ENCODE data around the gene MAP2K5. TPM values are rescaled to one million over a fixed set of nuclear protein-coding genes. Genes with fewer than 3 reads are reported as not detected.

The MAP2K5 gene
- total RNA-seq, 4 donors from 2014 or later = 10.2 to 13.8 (median 11.9) TPM

DNA sequence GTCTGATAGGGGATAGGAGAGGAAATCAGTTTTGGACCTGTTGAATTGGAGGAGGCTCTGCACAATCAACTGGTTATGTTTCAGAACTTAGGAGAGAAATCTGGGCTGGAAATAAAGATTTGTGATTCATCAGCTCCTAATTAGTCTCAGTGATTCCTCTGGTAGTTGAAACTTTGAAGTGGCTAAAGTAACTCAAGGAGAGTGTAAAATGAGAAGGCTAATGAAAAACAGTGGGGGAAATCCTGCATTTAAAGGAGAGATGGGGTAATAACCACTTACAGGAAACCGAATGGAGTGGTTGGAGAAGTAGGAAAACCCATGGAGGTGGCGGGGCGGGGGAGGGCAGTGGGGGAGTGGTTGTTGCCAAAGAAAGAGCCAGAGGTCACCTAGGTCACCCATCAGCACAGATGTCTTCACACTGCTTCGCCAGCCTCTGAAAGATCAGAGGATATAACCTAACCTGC, 32.6 kb downstream of the MAP2K5 start:
- 72 to 75% methylated on average over 4 of the region's 4 CpGs for WGBS, 2 donors
- TF ChIP-seq EP300 (IDR thresholded peaks at IDR 0.05) (no peak), POLR2A (IDR thresholded peaks at IDR 0.05) (no peak)
- TF ChIP-seq, protein P1, sequence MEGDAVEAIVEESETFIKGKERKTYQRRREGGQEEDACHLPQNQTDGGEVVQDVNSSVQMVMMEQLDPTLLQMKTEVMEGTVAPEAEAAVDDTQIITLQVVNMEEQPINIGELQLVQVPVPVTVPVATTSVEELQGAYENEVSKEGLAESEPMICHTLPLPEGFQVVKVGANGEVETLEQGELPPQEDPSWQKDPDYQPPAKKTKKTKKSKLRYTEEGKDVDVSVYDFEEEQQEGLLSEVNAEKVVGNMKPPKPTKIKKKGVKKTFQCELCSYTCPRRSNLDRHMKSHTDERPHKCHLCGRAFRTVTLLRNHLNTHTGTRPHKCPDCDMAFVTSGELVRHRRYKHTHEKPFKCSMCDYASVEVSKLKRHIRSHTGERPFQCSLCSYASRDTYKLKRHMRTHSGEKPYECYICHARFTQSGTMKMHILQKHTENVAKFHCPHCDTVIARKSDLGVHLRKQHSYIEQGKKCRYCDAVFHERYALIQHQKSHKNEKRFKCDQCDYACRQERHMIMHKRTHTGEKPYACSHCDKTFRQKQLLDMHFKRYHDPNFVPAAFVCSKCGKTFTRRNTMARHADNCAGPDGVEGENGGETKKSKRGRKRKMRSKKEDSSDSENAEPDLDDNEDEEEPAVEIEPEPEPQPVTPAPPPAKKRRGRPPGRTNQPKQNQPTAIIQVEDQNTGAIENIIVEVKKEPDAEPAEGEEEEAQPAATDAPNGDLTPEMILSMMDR (IDR thresholded peaks at IDR 0.05) = no peak
- Histone ChIP-seq H3K27ac (no peak overlapping the region), H3K9me3 (no peaks in the 10 kb centered on the region), H3K4me3 (no peak overlapping the region), H3K4me1 (no peaks in the 10 kb centered on the region), H3K27me3 (no peaks in the 10 kb centered on the region), H3K36me3 (no peaks in the 10 kb centered on the region)
- DNase-seq (ENCODE audit: low spot score in 2 of 2) = no peak

DNA sequence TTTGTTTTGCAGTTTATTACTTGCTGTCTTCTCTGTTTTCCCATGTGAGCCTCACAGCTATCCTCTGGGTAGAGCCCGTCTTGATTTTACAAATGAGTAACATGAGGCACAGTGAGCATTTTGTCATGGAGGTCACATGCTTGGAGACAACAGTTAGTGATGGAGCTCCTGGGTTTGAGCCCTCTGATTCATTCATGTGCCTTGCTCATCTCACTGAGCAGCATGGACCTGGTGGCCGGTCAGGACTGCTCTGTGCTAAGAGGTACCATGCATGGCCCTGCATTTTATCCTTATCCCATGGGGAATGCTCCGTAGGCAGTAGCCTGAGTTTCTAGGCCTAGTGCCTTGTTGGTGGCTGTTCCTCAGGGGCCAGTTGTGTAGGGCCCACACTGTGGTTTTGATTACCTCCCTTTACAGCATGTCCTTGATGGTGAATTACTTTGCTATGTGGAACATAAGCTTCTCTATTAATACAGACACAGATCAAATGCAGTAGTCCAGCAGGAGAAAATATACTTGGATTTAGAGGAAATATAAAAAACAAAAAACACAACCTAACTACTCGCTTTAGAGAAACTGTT, 35.6 kb downstream of the MAP2K5 start:
- no peaks in the 10 kb centered on the region for H3K36me3 ChIP-seq
- H3K4me1 ChIP-seq = no peaks in the 10 kb centered on the region
- WGBS, 2 donors = 91 to 95% methylated on average over 4 of the region's 4 CpGs
- no peak overlapping the region for H3K27ac ChIP-seq
- no peaks in the 10 kb centered on the region for H3K27me3 ChIP-seq
- no peak for DNase-seq (ENCODE audit: low spot score in 2 of 2)
- H3K4me3 ChIP-seq = no peak overlapping the region
- no peaks in the 10 kb centered on the region for H3K9me3 ChIP-seq
- TF ChIP-seq EP300 (IDR thresholded peaks at IDR 0.05) (no peak), POLR2A (IDR thresholded peaks at IDR 0.05) (no peak)
- TF ChIP-seq, protein P1 (IDR thresholded peaks at IDR 0.05) = no peak

DNA sequence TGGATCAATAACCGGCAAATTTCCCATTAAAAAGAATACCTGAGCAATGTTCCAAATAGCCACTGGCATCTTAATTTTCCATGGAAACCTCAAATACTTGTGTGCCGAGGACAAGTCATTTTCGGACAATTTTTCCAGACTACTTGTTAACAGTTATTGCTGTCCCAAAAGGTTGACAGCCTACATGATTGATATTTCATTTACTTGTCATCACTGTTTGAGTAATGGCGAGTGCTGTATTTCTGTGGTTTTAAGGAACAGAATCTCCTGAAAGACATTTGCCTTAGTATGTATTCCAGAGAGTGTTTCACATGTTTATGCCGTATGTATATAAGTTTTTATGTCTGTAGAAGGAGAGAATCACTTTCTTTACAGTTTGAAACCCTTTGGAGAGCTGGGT, 36.7 kb downstream of the MAP2K5 start:
- Histone ChIP-seq H3K27me3 (no peaks in the 10 kb centered on the region), H3K4me3 (no peak overlapping the region), H3K4me1 (peaks cover 0 to under 1% (median 0%) of the 10 kb centered on the region in 4 donors), H3K9me3 (no peaks in the 10 kb centered on the region), H3K27ac (no peak overlapping the region), H3K36me3 (no peaks in the 10 kb centered on the region)
- TF ChIP-seq, protein P1 (IDR thresholded peaks at IDR 0.05) = no peak
- TF ChIP-seq POLR2A (IDR thresholded peaks at IDR 0.05) (no peak), EP300 (IDR thresholded peaks at IDR 0.05) (no peak)
- no peak for DNase-seq (ENCODE audit: low spot score in 2 of 2)
- 90 to 92% methylated on average over 5 of the region's 5 CpGs for WGBS, 2 donors

DNA sequence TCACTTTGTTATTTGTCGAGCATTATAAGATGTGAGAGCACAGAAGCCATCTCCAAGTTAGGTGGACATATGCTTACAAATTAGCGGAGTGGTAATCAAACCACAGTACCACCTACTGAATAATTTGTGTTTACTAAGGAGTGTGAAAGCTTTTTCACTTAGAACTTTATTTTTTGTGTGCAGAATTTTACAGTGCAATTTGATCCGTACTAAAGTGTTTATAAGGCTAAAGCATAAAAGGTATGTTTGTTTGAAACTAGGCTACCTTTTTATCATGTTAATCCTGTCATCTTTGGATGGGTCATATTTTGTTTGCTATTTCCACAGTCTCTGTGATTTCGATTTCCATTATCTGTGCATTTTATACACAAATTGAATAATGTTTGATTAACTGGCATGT, 37.5 kb downstream of the MAP2K5 start:
- Histone ChIP-seq H3K4me1 (peaks cover 0 to 3% (median 0%) of the 10 kb centered on the region in 4 donors), H3K36me3 (no peaks in the 10 kb centered on the region), H3K27me3 (no peaks in the 10 kb centered on the region), H3K4me3 (no peak overlapping the region), H3K9me3 (no peaks in the 10 kb centered on the region), H3K27ac (no peak overlapping the region)
- no peak for DNase-seq (ENCODE audit: low spot score in 2 of 2)
- WGBS, 2 donors = 91 to 94% methylated on average over 4 of the region's 4 CpGs
- TF ChIP-seq, protein P1 (IDR thresholded peaks at IDR 0.05) = no peak
- TF ChIP-seq POLR2A (IDR thresholded peaks at IDR 0.05) (no peak), EP300 (IDR thresholded peaks at IDR 0.05) (no peak)

DNA sequence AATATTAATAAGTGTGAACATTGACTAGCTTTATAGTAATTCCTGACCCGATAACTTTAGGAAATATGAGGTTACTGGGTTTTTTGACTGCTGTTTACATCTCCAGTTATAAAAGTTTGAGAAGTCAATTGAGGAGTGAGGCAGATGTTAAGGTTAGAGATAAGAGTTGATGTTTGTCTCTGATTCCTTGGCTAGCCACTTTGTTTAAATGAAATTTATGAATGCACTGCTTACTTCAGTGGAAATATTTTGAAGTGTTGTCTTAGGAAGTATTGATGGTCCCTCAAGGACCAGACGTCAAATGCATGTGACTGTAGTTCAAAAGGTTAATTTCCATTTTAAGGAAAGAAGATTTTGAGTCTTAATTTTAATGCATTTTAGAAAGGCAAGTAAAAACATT, 41.7 kb downstream of the MAP2K5 start:
- H3K36me3 ChIP-seq = peaks cover 0 to 24% (median 0%) of the 10 kb centered on the region in 3 donors
- no peak for DNase-seq (ENCODE audit: low spot score in 2 of 2)
- H3K9me3 ChIP-seq = no peaks in the 10 kb centered on the region
- no peaks in the 10 kb centered on the region for H3K27me3 ChIP-seq
- H3K4me1 ChIP-seq = peaks cover 0 to 3% (median 0%) of the 10 kb centered on the region in 4 donors
- no peak overlapping the region for H3K27ac ChIP-seq
- no peak overlapping the region for H3K4me3 ChIP-seq
- TF ChIP-seq EP300 (IDR thresholded peaks at IDR 0.05) (no peak), POLR2A (IDR thresholded peaks at IDR 0.05) (no peak)
- TF ChIP-seq, protein P1 (IDR thresholded peaks at IDR 0.05) = no peak
- WGBS, 2 donors = 60 to 69% methylated on average over 2 of the region's 2 CpGs

Data from tibial nerve (tissue), 4 donors.